ENCODE measurements around the gene PDPR. TPM values are rescaled to one million over a fixed set of nuclear protein-coding genes. Genes with fewer than 3 reads are reported as not detected.
"Not testable (repeated sequence)": the region's sequence is repeated elsewhere in the genome, so short reads cannot be mapped to it uniquely, and the experiment has no call there.

Gene PDPR
- total RNA-seq, 2 experiments from 2014 or later, result 21.8 to 23.3 TPM

DNA sequence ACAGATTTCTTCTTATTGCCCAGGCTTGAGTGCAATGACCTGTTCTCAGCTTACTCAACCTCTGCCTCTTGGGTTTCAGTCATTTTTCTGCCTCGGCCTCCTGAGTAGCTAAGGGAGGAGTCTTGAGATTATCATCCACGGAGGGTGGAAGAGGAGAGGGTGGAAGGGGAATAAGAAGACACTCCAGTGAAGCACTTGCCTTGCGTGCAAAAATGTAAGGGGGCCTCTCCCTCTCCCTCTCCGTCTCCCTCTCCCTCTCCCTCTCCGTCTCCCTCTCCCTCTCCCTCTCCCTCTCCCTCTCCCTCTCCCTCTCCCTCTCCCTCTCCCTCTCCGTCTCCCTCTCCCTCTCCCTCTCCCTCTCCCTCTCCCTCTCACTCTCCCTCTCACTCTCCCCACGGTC, 89.4 kb downstream of the PDPR start:
- POLR2A ChIA-PET, CTCF ChIA-PET: not testable (repeated sequence)

DNA sequence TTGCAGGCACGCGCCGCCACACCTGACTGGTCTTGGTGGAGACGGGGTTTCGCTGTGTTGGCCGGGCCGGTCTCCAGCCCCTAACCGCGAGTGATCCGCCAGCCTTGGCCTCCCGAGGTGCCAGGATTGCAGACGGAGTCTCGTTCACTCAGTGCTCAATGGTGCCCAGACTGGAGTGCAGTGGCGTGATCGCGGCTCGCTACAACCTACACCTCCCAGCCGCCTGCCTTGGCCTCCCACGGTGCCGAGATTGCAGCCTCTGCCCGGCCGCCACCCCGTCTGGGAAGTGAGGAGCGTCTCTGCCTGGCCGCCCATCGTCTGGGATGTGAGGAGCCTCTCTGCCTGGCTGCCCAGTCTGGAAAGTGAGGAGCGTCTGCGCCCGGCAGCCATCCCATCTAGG, 89.9 kb downstream of the PDPR start:
- CTCF ChIA-PET, POLR2A ChIA-PET: not testable (repeated sequence)

DNA sequence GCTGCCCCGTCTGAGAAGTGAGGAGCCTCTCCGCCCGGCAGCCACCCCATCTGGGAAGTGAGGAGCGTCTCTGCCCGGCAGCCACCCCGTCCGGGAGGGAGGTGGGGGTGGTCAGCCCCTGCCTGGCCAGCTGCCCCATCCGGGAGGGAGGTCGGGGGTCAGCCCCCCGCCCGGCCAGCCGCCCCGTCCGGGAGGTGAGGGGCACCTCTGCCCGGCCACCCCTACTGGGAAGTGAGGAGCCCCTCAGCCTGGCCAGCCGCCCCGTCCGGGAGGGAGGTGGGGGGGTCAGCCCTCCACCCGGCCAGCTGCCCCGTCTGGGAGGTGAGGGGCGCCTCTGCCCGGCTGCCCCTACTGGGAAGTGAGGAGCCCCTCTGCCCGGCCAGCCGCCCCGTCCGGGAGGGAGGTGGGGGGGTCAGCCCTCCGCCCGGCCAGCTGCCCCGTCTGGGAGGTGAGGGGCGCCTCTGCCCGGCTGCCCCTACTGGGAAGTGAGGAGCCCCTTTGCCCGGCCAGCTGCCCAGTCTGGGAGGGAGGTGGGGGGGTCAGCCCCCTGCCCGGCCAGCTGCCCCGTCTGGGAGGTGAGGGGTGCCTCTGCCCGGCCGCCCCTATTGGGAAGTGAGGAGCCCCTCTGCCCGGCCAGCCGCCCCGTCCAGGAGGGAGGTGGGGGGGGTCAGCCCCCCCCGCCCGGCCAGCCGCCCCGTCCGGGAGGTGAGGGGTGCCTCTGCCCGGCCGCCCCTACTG, 90.7 kb downstream of the PDPR start:
- POLR2A ChIA-PET, CTCF ChIA-PET: not testable (repeated sequence)

DNA sequence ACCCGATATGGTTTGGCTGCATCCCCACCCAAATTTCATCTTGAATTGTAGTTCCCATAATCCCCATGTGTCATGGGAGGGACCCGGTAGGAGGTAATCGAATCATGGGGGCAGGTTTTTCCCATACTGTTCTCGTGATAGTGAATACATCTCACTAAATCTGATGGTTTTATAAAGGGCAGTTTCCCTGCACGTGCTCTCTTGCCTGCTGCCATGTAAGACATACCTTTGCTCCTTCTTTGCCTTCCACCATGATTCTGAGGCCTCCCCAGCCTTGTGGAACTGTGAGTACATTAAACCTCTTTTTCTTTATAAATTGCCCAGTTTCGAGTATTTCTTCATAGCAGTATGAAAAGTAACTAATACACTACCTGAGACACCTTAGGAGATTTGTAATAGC, 92.2 kb downstream of the PDPR start:
- POLR2A ChIA-PET, CTCF ChIA-PET: not testable (repeated sequence)

Other genes with a start within 250 kb of the PDPR start
- under 1 TPM in 1 of 2 experiments, not detected in 1; 0.19 TPM for gene CLEC18A, start 163.0 kb upstream of the PDPR start, total RNA-seq
- under 1 TPM in 1 of 2 experiments, not detected in 1; 0.23 TPM for gene CLEC18C, start 59.5 kb downstream of the PDPR start, total RNA-seq
- gene EXOSC6, start 137.6 kb downstream of the PDPR start, total RNA-seq, result 10 to 100 TPM; 38.7 to 39.4 TPM
- 100 to 1,000 TPM; 162 to 164 TPM for gene AARS1, start 175.2 kb downstream of the PDPR start, total RNA-seq
- gene DDX19B, start 184.9 kb downstream of the PDPR start, total RNA-seq, result 10 to 100 TPM; 36.2 to 38.1 TPM
- 10 to 100 TPM; 67.3 to 67.5 TPM for gene DDX19A, start 232.6 kb downstream of the PDPR start, total RNA-seq